Activated CD8-positive, alpha-beta T cell treated with anti-CD3 and anti-CD28 coated beads for 36 hours (primary cell): ENCODE data around the gene DDAH2. TPM values are rescaled to one million over a fixed set of nuclear protein-coding genes. Genes with fewer than 3 reads are reported as not detected.

Source experiments
- ATAC-seq: fragments of 200-7000 bp; cut with Tn5 transposase; one replicate; pipeline ENCODE4 v1.10.0; 2021; ENCODE audit warnings: mild to moderate bottlenecking, moderate library complexity
- CTCF ChIA-PET: fragments of 350-600 bp; sonication (Branson Sonifier 250); formaldehyde crosslinking; loops from one replicate; lab custom pipeline; 2021; ENCODE audit warnings: antibody characterized with exemption; lab: Charles Lee
- POLR2A ChIA-PET: fragments of 350-600 bp; sonication (Branson Sonifier 250); formaldehyde crosslinking; loops from one replicate; lab custom pipeline; 2021; ENCODE audit warnings: antibody characterized with exemption; lab: Charles Lee
- DNase-seq: peaks from one replicate; pipeline ENCODE4 v3.0.0-alpha.2; 2020
- H3K27ac Mint-ChIP-seq: one replicate; pipeline ENCODE4 v1.8.0; 2021; ENCODE audit warnings: mild to moderate bottlenecking, mixed read lengths
- H3K27me3 Mint-ChIP-seq: one replicate; pipeline ENCODE4 v1.8.0; 2021; ENCODE audit warnings: mixed read lengths
- H3K36me3 Mint-ChIP-seq: one replicate; pipeline ENCODE4 v1.8.0; 2021; ENCODE audit warnings: low read depth, mixed read lengths
- H3K4me1 Mint-ChIP-seq: one replicate; pipeline ENCODE4 v1.8.0; 2021; ENCODE audit warnings: low read depth, mixed read lengths
- H3K4me3 Mint-ChIP-seq: one replicate; pipeline ENCODE4 v1.8.0; 2021; ENCODE audit warnings: mild to moderate bottlenecking, moderate library complexity, mixed read lengths
- H3K9me3 Mint-ChIP-seq: one replicate; pipeline ENCODE4 v1.8.0; 2021; ENCODE audit warnings: mixed read lengths
- CTCF ChIP-seq: fragments of 200-600 bp; IDR thresholded peaks from one replicate; pipeline ENCODE4 v1.8.0; 2022; ENCODE audit warnings: antibody characterized with exemption, mild to moderate bottlenecking
- intact Hi-C: fragments of 100-400 bp; cut with micrococcal nuclease; formaldehyde crosslinking; loops from one replicate; pipeline ENCODE4 v1.10.0; 2022
- total RNA-seq, 2 experiments: library from RNA; stranded (reverse); gene quantifications; one replicate each; pipeline ENCODE4 v1.2.3, GENCODE V29; 2021

The DDAH2 gene
- total RNA-seq, 2 experiments from 2014 or later = 6.3 to 6.9 TPM

- DNase-seq (no peak), ATAC-seq (no peak)
- H3K4me3 Mint-ChIP-seq = no peak overlapping the region
- H3K27ac Mint-ChIP-seq = peak overlapping the region; percentile 15
- H3K36me3 Mint-ChIP-seq = peaks cover 51% of the 10 kb centered on the region
- no peaks in the 10 kb centered on the region for H3K9me3 Mint-ChIP-seq
- ChIA-PET CTCF (interaction anchor here (1.0 to 6.5 kb wide), 3 partner anchors 39 to 85 kb away, joined by 3 to 35 read pairs (median 4); no protein-coding TSS in a partner anchor), POLR2A (interaction anchor here (0.9 to 1.9 kb wide), 5 partner anchors 9 to 107 kb away, joined by 3 to 7 read pairs (median 3); partner anchors contain the start of gene MPIG6B)
- no peaks in the 10 kb centered on the region for H3K27me3 Mint-ChIP-seq
- intact Hi-C loops = loop anchor here (10.0 kb wide), 1 partner anchor 187 kb away; the partner anchor contains the start of genes ATP6V1G2, DDX39B and NFKBIL1
- no peak for TF ChIP-seq CTCF
- H3K4me1 Mint-ChIP-seq = peaks cover 59% of the 10 kb centered on the region
Measured at GRCh38 chr6:31732029-31732428, 2.9 kb upstream of the DDAH2 start.

- H3K27me3 Mint-ChIP-seq = no peaks in the 10 kb centered on the region
- H3K9me3 Mint-ChIP-seq = no peaks in the 10 kb centered on the region
- H3K4me1 Mint-ChIP-seq = peaks cover 67% of the 10 kb centered on the region
- intact Hi-C loops = loop anchor here (10.0 kb wide), 1 partner anchor 186 kb away; the partner anchor contains the start of genes ATP6V1G2, DDX39B and NFKBIL1
- H3K4me3 Mint-ChIP-seq = peak overlapping the region; percentile 76
- DNase-seq (no peak), ATAC-seq (no peak)
- TF ChIP-seq CTCF = no peak
- peaks cover 49% of the 10 kb centered on the region for H3K36me3 Mint-ChIP-seq
- no peak overlapping the region for H3K27ac Mint-ChIP-seq
- CTCF ChIA-PET = interaction anchor here (0.6 to 6.5 kb wide), 20 partner anchors 8 to 193 kb away, joined by 3 to 35 read pairs (median 4); partner anchors contain the start of genes CLIC1, HSPA1A, HSPA1L and LSM2
- POLR2A ChIA-PET = interaction anchor here (1.0 to 3.0 kb wide), 6 partner anchors 10 to 108 kb away, joined by 3 to 11 read pairs (median 6); partner anchors contain the start of genes GPANK1, LY6G6D and MSH5
Measured at GRCh38 chr6:31730631-31731086, 1.6 kb upstream of the DDAH2 start.

GRCh38 chr6:31729979-31730630, 1.0 kb upstream of the DDAH2 start:
- POLR2A ChIA-PET = interaction anchor here (0.6 to 3.0 kb wide), 8 partner anchors 11 to 100 kb away, joined by 3 to 11 read pairs (median 4); partner anchors contain the start of genes BAG6, GPANK1, LY6G6D and MSH5
- H3K4me1 Mint-ChIP-seq = peaks cover 69% of the 10 kb centered on the region
- no peaks in the 10 kb centered on the region for H3K9me3 Mint-ChIP-seq
- ATAC-seq = peak; percentile 60
- peaks cover 43% of the 10 kb centered on the region for H3K36me3 Mint-ChIP-seq
- intact Hi-C loops = loop anchor here (10.0 kb wide), 1 partner anchor 185 kb away; the partner anchor contains the start of genes ATP6V1G2, DDX39B and NFKBIL1
- H3K27me3 Mint-ChIP-seq = no peaks in the 10 kb centered on the region
- peak overlapping the region; percentile 76 for H3K4me3 Mint-ChIP-seq
- H3K27ac Mint-ChIP-seq = peak overlapping the region; percentile 50
- DNase-seq = peak; percentile 81
- no peak for TF ChIP-seq CTCF
- CTCF ChIA-PET = interaction anchor here (0.6 to 6.5 kb wide), 27 partner anchors 9 to 424 kb away, joined by 3 to 35 read pairs (median 4); partner anchors contain the start of genes CLIC1, HSPA1A, HSPA1B and HSPA1L

- Mint-ChIP-seq H3K9me3 (no peaks in the 10 kb centered on the region), H3K27ac (peak overlapping the region; percentile 69), H3K36me3 (peaks cover 38% of the 10 kb centered on the region), H3K27me3 (no peaks in the 10 kb centered on the region), H3K4me3 (peak overlapping the region; percentile 76), H3K4me1 (peaks cover 68% of the 10 kb centered on the region)
- CTCF ChIA-PET = interaction anchor here (0.7 to 6.5 kb wide), 22 partner anchors 9 to 424 kb away, joined by 3 to 35 read pairs (median 4); partner anchors contain the start of genes CLIC1, HSPA1B, LSM2 and LY6G6D
- intact Hi-C loops = no loop called here
- ATAC-seq (peak; percentile 65), DNase-seq (peak; percentile 84)
- TF ChIP-seq CTCF = peak; percentile 25
- POLR2A ChIA-PET = interaction anchor here (0.6 to 3.0 kb wide), 7 partner anchors 11 to 100 kb away, joined by 3 to 11 read pairs (median 4); partner anchors contain the start of genes BAG6, GPANK1, LY6G6D and MSH5
Measured at GRCh38 chr6:31729515-31729978, 448 bp upstream of the DDAH2 start.
